Glutamatergic neuron (in vitro differentiated cells): ENCODE data around the gene PACSIN1. TPM values are rescaled to one million over a fixed set of nuclear protein-coding genes. Genes with fewer than 3 reads are reported as not detected.
"Not testable (repeated sequence)": the region's sequence is repeated elsewhere in the genome, so short reads cannot be mapped to it uniquely, and the experiment has no call there.

ENCODE experiments used
- DNase-seq: peaks from one replicate; pipeline ENCODE4 v3.0.0; 2022
- H3K27ac Mint-ChIP-seq: one replicate; pipeline ENCODE4 v1.8.0; 2020; ENCODE audit warnings: mild to moderate bottlenecking, mixed read lengths, inconsistent platforms; ENCODE audit not compliant: unreplicated experiment
- H3K27me3 Mint-ChIP-seq: one replicate; pipeline ENCODE4 v1.8.0; 2020; ENCODE audit warnings: mild to moderate bottlenecking, moderate library complexity, mixed read lengths, inconsistent platforms; ENCODE audit not compliant: unreplicated experiment
- H3K36me3 Mint-ChIP-seq: one replicate; pipeline ENCODE4 v1.8.0; 2020; ENCODE audit warnings: mild to moderate bottlenecking, mixed read lengths, inconsistent platforms; ENCODE audit not compliant: unreplicated experiment
- H3K4me1 Mint-ChIP-seq: one replicate; pipeline ENCODE4 v1.8.0; 2020; ENCODE audit warnings: mild to moderate bottlenecking, low read depth, mixed read lengths, inconsistent platforms; ENCODE audit not compliant: unreplicated experiment
- H3K4me3 Mint-ChIP-seq: one replicate; pipeline ENCODE4 v1.8.0; 2020; ENCODE audit warnings: mild to moderate bottlenecking, mixed read lengths, inconsistent platforms; ENCODE audit not compliant: unreplicated experiment
- H3K9me3 Mint-ChIP-seq: one replicate; pipeline ENCODE4 v1.8.0; 2020; ENCODE audit warnings: mild to moderate bottlenecking, moderate library complexity, mixed read lengths, inconsistent platforms; ENCODE audit not compliant: unreplicated experiment
- total RNA-seq: library from RNA; stranded (reverse); fragmentation: NEBNext Ultra II Directional; extraction: Animal tissue kit (Norgen Biotek cat#: 25700); gene quantifications from one replicate; pipeline ENCODE4 v1.2.1, GENCODE V29; 2021; ENCODE audit not compliant: unreplicated experiment
- TF ChIP-seq, protein P1 (sequence below): fragments of 200-600 bp; sonication (generic); IDR thresholded peaks from one replicate; pipeline ENCODE4 v1.5.0; 2021; ENCODE audit not compliant: partially characterized antibody, unreplicated experiment

Gene PACSIN1
- total RNA-seq, 1 donor from 2014 or later: 0.47 TPM

GRCh38 chr6:34484391-34484790 lies 18.5 kb downstream of the PACSIN1 start:
- H3K4me3 Mint-ChIP-seq: no peak overlapping the region
- peaks cover 7% of the 10 kb centered on the region for H3K27me3 Mint-ChIP-seq
- no peak for DNase-seq
- H3K9me3 Mint-ChIP-seq: no peaks in the 10 kb centered on the region
- H3K4me1 Mint-ChIP-seq: no peaks in the 10 kb centered on the region
- no peak overlapping the region for H3K27ac Mint-ChIP-seq
- TF ChIP-seq, protein P1, sequence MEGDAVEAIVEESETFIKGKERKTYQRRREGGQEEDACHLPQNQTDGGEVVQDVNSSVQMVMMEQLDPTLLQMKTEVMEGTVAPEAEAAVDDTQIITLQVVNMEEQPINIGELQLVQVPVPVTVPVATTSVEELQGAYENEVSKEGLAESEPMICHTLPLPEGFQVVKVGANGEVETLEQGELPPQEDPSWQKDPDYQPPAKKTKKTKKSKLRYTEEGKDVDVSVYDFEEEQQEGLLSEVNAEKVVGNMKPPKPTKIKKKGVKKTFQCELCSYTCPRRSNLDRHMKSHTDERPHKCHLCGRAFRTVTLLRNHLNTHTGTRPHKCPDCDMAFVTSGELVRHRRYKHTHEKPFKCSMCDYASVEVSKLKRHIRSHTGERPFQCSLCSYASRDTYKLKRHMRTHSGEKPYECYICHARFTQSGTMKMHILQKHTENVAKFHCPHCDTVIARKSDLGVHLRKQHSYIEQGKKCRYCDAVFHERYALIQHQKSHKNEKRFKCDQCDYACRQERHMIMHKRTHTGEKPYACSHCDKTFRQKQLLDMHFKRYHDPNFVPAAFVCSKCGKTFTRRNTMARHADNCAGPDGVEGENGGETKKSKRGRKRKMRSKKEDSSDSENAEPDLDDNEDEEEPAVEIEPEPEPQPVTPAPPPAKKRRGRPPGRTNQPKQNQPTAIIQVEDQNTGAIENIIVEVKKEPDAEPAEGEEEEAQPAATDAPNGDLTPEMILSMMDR: no peak
- no peaks in the 10 kb centered on the region for H3K36me3 Mint-ChIP-seq

DNA sequence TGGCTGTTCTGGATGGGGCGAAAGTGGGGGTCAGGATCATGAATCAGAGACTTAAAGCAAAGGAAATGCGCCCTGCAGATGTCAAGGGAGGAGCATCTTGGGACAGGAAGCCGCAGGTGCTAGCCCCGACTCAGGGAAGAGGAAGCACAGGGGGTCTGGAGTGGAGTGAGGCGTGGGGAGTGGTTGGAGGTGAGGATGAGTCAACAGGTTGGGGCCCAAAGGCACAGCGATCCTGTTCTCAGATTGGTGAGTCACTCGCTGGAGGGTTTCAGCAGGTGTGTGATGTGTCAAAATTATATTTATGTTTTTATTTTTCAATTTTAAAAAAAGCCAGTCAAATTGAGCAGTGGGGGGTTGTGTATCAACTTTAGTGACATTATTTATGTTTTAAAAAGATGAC lies 19.0 kb downstream of the PACSIN1 start:
- no peak for DNase-seq

GRCh38 chr6:34485321-34486060 lies 19.6 kb downstream of the PACSIN1 start:
- DNase-seq: no peak
- H3K27ac Mint-ChIP-seq: no peak overlapping the region
- peaks cover 7% of the 10 kb centered on the region for H3K27me3 Mint-ChIP-seq
- no peak overlapping the region for H3K4me3 Mint-ChIP-seq
- no peaks in the 10 kb centered on the region for H3K4me1 Mint-ChIP-seq
- TF ChIP-seq, protein P1: no peak
- H3K9me3 Mint-ChIP-seq: no peaks in the 10 kb centered on the region
- H3K36me3 Mint-ChIP-seq: no peaks in the 10 kb centered on the region

More for the DNA sequence above, 19.0 kb downstream of the PACSIN1 start:
- H3K36me3 Mint-ChIP-seq: no peaks in the 10 kb centered on the region
- H3K27ac Mint-ChIP-seq: no peak overlapping the region
- no peaks in the 10 kb centered on the region for H3K9me3 Mint-ChIP-seq
- TF ChIP-seq, protein P1: no peak
- H3K4me1 Mint-ChIP-seq: no peaks in the 10 kb centered on the region
- H3K4me3 Mint-ChIP-seq: no peak overlapping the region
- H3K27me3 Mint-ChIP-seq: peaks cover 7% of the 10 kb centered on the region

- TF ChIP-seq, protein P1: no peak
- no peak for DNase-seq
- no peaks in the 10 kb centered on the region for H3K36me3 Mint-ChIP-seq
- no peaks in the 10 kb centered on the region for H3K4me1 Mint-ChIP-seq
- H3K9me3 Mint-ChIP-seq: no peaks in the 10 kb centered on the region
- no peak overlapping the region for H3K4me3 Mint-ChIP-seq
- H3K27ac Mint-ChIP-seq: no peak overlapping the region
- H3K27me3 Mint-ChIP-seq: peaks cover 7% of the 10 kb centered on the region
Measured at GRCh38 chr6:34486106-34486740, 20.3 kb downstream of the PACSIN1 start.

DNA sequence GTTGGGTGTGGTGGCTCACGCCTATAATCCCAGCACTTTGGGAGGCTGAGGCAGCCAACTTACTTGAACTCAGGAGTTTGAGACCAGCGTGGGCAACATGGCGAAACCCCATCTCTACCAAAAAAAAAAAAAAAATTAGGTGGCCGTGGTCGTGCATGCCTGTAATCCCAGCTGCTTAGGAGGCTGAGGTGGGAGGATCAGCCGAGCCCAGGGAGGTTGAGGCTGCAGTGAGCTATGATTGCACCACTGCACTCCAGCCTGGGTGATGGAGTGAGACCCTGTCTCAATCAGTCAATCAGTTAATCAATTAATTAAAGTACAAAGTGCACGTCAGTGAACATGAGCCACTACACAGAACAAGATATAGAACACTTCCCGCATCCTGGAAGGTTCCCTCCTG lies 21.0 kb downstream of the PACSIN1 start:
- not testable (repeated sequence) for H3K27me3 Mint-ChIP-seq, H3K36me3 Mint-ChIP-seq, H3K9me3 Mint-ChIP-seq, H3K27ac Mint-ChIP-seq, H3K4me1 Mint-ChIP-seq, H3K4me3 Mint-ChIP-seq, DNase-seq
